H7 (cell line): ENCODE measurements around the gene SNTB2. TPM values are rescaled to one million over a fixed set of nuclear protein-coding genes. Genes with fewer than 3 reads are reported as not detected.

Experiments used
- DNase-seq: peaks from one replicate; pipeline ENCODE4 v3.0.0; 2012
- H3K27me3 ChIP-seq: 2 replicates; pipeline ENCODE4 v1.6.0; 2011; ENCODE audit warnings: mild to moderate bottlenecking, low read length; ENCODE audit not compliant: control insufficient read depth, insufficient read depth
- H3K36me3 ChIP-seq: replicated peaks from 2 replicates; pipeline ENCODE4 v1.5.1; 2011; ENCODE audit warnings: low read length; ENCODE audit not compliant: control insufficient read depth, insufficient read depth
- H3K4me3 ChIP-seq: 2 replicates; pipeline ENCODE4 v1.5.1; 2011; ENCODE audit warnings: low read depth, mild to moderate bottlenecking, control low read depth, low read length, moderate library complexity; ENCODE audit not compliant: insufficient read depth
- total RNA-seq: library from RNA; depleted of rRNA; stranded (reverse); fragments of >200 nt; shearing (Covaris generic); gene quantifications from 2 replicates; pipeline ENCODE4 v1.2.3, GENCODE V29; 2014

The SNTB2 gene
- total RNA-seq, 1 experiment from 2014 or later: 7.9 TPM

GRCh38 chr16:69169051-69169450 is 17.9 kb upstream of the SNTB2 start:
- no peaks in the 10 kb centered on the region for H3K27me3 ChIP-seq
- no peak overlapping the region for H3K4me3 ChIP-seq
- no peak for DNase-seq
- peaks cover 21% of the 10 kb centered on the region for H3K36me3 ChIP-seq

GRCh38 chr16:69169607-69170352 is 17.2 kb upstream of the SNTB2 start:
- DNase-seq: no peak
- Histone ChIP-seq H3K36me3 (peaks cover 19% of the 10 kb centered on the region), H3K27me3 (no peaks in the 10 kb centered on the region), H3K4me3 (no peak overlapping the region)

DNA sequence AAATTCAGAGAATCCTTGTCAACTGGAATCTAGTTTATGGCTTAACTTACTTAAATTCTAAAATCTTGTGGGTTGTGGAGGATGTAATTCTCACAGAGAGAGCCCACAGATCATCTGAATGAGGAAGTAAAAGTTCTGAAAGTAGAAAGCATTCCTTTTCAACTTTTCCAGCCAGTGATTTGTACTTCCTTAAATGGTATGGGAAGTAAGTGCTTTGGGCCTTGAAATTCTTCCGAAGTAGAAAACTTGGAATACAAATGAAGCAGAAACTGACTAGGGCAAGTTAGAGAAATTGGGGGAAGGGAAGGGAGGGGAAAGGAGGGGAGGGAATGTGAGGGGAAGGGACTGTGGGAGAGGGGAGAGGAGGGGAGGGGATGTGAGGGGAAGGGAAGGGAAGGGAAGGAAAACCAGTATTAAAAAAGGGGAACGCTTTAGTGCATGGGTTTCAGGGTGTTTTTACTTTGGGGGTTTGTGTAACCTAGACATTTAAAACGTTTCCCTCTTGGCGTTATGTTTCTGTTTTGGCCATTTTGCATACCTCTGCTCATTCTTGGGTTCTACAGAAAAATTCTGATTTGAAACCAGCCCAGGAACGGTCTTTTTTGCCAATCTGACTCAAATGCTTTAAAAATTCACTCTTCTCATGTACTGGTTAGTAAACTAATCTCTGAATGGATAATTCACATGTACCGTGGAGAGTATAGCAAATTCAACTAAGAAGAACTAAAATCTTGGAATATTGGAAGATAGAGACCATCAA is 15.5 kb upstream of the SNTB2 start:
- DNase-seq: peak; percentile 46
- no peaks in the 10 kb centered on the region for H3K27me3 ChIP-seq
- no peak overlapping the region for H3K4me3 ChIP-seq
- peaks cover 12% of the 10 kb centered on the region for H3K36me3 ChIP-seq

DNA sequence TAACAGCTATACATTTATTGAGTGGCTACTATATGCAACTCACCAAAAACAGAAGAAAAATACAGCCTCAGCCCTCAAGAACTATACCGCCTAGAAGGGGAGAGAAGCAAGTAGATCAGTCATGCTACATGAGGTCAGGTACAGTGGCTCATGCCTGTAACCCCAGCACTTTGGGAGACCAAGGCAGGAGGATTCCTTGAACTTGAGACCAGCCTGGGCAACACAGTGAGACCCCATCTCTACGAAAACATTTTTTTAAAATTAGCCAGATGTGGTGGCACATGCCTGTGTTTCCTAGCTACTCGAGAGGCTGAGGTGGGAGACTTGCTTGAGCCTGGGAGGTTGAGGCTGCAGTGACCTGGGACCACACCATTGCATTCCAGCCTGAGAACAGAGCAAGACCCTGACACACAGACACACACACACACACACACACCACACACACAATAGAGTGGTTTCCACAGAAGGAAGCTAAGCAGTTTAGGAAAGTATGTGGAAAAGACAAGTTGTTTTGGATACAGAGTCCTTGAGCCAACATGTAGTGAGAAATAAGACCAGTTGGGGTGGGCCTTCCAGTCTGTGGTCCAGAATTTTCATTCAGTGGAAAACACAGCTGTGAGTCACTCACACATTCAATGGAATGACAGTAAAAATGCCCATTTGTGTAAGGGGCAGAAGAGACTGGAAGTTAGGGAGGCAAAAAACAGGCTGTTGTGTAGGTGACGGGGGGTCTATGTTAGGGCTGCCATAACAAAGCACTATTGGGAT is 10.7 kb upstream of the SNTB2 start:
- Histone ChIP-seq H3K27me3 (no peaks in the 10 kb centered on the region), H3K4me3 (no peak overlapping the region), H3K36me3 (no peaks in the 10 kb centered on the region)
- DNase-seq: no peak

GRCh38 chr16:69179328-69180010 is 7.5 kb upstream of the SNTB2 start:
- H3K4me3 ChIP-seq: no peak overlapping the region
- H3K27me3 ChIP-seq: no peaks in the 10 kb centered on the region
- DNase-seq: no peak
- H3K36me3 ChIP-seq: no peaks in the 10 kb centered on the region

GRCh38 chr16:69180011-69180338 is 7.0 kb upstream of the SNTB2 start:
- Histone ChIP-seq H3K27me3 (no peaks in the 10 kb centered on the region), H3K36me3 (no peaks in the 10 kb centered on the region), H3K4me3 (no peak overlapping the region)
- DNase-seq: no peak

DNA sequence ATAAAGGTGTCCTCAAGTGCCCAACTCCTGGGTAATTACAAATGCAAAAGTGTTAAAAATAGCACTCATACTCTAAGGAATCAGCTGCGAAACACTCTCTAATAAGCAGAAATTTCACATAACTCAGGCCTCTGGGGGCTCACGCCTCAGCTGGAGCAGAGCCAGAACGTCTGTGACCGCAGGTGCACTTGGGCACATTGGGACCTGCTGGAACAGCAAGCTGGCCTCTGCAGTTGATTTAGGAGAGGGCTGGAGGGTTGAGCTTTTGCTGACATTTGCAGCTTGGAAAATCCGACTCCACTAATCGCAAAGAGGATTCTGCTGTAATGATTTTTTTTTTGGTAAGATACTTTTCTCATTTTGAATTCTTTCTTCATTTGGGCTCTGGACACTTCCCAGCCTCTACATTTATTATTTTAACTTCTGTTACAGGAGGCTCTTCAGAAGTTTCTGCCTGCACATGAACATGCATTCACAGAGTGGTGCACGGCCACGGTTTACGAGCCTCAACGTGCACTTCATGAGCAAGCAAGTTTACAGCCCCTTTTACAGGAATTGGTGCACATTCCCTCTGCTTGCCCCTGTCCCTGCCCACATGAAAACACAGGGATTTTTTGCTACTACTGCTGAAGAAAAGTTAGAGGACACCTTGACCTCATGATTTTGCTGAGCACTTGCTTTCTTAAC is 4.1 kb upstream of the SNTB2 start:
- Histone ChIP-seq H3K4me3 (no peak overlapping the region), H3K36me3 (no peaks in the 10 kb centered on the region), H3K27me3 (no peaks in the 10 kb centered on the region)
- DNase-seq: no peak

DNA sequence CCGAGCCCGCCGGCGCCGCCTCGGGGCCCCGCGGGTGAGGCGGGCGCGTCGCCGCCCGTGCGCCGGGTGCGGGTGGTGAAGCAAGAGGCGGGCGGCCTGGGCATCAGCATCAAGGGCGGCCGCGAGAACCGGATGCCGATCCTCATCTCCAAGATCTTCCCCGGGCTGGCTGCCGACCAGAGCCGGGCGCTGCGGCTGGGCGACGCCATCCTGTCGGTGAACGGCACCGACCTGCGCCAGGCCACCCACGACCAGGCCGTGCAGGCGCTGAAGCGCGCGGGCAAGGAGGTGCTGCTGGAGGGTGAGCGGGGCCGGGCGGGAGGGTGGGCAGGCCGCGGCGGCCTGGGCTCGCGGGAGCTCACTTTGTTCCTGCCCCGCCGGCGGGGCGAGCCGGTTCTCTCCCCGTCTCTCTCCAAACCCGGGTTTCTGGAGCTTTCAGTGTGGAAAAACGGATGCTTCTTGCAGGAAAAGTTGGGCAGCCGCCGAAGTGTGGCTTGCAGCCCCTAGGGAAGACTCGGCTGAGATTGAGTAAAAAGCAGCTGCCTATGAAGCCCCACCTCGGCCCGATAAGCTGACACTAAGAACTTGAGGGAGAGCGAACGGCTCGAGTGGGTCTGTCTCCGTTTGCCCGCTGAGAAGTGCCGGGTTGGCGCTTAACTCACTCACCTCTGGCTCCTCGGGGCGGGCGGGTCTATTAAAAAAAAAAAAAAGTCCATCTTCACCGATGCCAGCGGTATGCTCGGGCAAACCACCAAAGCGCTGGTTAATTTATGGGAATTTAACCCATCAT is 677 bp downstream of the SNTB2 start:
- peak overlapping the region; percentile 73 for H3K4me3 ChIP-seq
- no peaks in the 10 kb centered on the region for H3K36me3 ChIP-seq
- no peaks in the 10 kb centered on the region for H3K27me3 ChIP-seq
- peak; percentile 82 for DNase-seq

DNA sequence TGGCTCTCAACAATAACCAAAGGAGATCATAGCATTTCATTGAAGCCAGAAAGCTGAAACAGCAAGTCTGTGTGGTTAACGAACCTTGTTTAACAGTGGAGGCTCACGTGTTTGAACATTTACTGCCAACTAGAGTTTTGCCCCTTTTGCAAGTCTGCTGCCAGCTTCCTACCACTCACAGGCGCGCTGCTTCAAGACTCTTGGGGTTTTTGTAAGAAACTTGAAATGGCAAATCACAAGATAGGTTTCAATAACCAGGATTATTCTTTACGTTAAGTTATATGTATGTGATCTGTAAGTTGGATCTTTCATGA is 1.2 kb downstream of the SNTB2 start:
- H3K36me3 ChIP-seq: no peaks in the 10 kb centered on the region

GRCh38 chr16:69188716-69189115 is 1.8 kb downstream of the SNTB2 start:
- Histone ChIP-seq H3K36me3 (no peaks in the 10 kb centered on the region), H3K4me3 (peak overlapping the region; percentile 2; the same call in 1 of the 2 replicates), H3K27me3 (no peaks in the 10 kb centered on the region)
- peak; percentile 40 for DNase-seq

More for the DNA sequence above, 1.2 kb downstream of the SNTB2 start:
- DNase-seq: no peak
- H3K27me3 ChIP-seq: no peaks in the 10 kb centered on the region
- peak overlapping the region; percentile 73 for H3K4me3 ChIP-seq

GRCh38 chr16:69190046-69190588 is 3.2 kb downstream of the SNTB2 start:
- H3K4me3 ChIP-seq: no peak overlapping the region
- DNase-seq: no peak
- no peaks in the 10 kb centered on the region for H3K27me3 ChIP-seq
- H3K36me3 ChIP-seq: no peaks in the 10 kb centered on the region

DNA sequence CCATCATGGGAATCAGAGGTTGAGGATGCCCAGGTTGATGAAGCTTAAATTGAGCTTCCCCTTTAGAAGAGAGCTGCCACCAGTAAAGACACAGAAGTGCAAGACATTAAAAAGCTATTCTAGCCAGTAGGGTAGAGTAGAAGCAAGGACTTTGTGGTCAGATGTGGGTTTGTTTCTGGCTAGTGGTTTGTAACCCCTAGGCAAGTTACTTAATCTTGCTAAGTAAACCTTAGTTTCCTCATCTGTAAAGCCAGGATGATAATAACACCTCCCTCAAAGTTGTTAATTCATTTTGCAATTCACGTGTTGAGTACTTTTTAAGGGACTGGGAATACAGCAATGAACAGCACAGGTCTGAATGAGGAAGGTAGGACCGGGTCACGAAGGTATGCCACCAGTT is 3.6 kb downstream of the SNTB2 start:
- no peaks in the 10 kb centered on the region for H3K27me3 ChIP-seq
- no peak for DNase-seq
- no peak overlapping the region for H3K4me3 ChIP-seq
- H3K36me3 ChIP-seq: no peaks in the 10 kb centered on the region

DNA sequence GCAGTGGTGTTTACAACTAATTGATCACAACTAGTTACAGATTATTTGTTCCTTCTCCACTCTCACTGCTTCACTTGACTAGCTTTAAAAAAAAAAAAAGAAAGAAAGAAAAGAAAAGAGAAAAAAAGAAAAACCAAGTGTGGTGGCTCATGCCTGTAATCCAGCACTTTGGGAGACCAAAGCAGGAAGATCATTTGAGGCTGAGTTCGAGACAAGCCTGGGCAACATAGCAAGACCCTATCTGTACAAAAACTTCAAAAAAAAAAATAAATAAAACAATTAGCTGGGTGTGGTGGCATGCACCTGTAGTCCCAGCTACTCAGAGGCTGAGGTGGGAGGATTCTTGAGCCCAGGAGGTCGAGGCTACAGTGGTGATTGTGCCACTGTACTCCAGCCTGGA is 4.2 kb downstream of the SNTB2 start:
- no peak for DNase-seq
- Histone ChIP-seq H3K36me3 (no peaks in the 10 kb centered on the region), H3K27me3 (no peaks in the 10 kb centered on the region), H3K4me3 (no peak overlapping the region)
